CD4-positive, alpha-beta T cell treated with Interleukin-6 for 4 hours (primary cell): ENCODE data around the gene YPEL5.
A peak's percentile ranks its signal among the peaks of the same experiment; 100 is the strongest.

Source experiments
- DNase-seq: peaks from one replicate; pipeline ENCODE4 v3.0.0-alpha.2; 2020; ENCODE audit warnings: mixed read lengths

YPEL5 gene

DNA sequence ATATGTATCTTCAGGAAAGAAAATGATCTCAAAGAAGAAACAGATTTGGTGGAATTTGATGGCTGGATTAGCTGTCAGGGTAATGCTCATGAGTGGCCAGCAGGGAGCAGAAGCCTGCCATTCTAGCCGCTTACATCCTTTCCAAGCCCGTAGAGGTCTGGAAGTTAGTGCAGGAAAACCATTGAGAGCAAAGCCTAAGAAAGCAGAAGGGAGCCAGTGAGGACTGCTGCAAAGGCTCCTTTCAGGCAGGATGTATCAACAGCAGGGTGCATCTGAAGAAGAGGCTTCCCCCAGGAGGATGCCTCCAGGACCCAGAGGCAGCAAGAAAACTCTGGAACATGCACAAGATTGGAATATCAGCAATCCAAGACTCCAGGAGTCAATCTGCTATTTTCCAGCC lies 61.6 kb downstream of the YPEL5 start:
- peak; percentile 65 for DNase-seq

DNA sequence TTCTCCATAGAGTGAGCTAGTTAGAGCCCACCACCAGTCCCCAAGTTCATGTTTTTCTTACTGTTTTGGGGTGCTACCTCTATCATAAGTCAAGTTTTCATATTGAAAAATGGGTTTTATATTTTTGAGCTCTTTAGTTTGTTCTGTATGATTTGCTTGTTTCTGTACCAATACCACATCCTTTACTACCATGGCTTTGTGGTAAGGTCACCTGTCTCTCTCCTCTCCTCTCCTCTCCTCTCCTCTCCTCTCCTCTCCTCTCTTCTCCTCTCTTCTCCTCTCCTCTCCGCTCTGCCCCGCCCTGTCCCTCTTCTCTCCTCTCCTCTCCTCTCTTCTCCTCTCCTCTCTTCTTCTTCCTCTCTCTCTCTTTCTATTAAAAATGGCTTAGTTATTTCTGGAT lies 62.4 kb downstream of the YPEL5 start:
- peak; percentile 28 for DNase-seq
